Endothelial cell of umbilical vein (primary cell): ENCODE measurements around the gene DDX10. TPM values are rescaled to one million over a fixed set of nuclear protein-coding genes. Genes with fewer than 3 reads are reported as not detected.

ENCODE experiments used
- BruUV-seq: library from RNA; stranded (reverse); fragments of 400-500 nt; replicated peaks from 2 replicates; lab custom pipeline; 2021; lab: Mats Ljungman, UMichigan
- CTCF ChIA-PET: fragments of 300-600, 350-600 bp; sonication (Branson Sonifier 250); formaldehyde crosslinking; loops from one replicate; lab custom pipeline; 2021; ENCODE audit warnings: antibody characterized with exemption, inconsistent platforms; lab: Charles Lee
- POLR2A ChIA-PET: fragments of 300-600, 350-600 bp; sonication (Branson Sonifier 250); formaldehyde crosslinking; loops from one replicate; lab custom pipeline; 2021; ENCODE audit warnings: antibody characterized with exemption, inconsistent platforms; lab: Charles Lee
- DNase-seq: peaks from one replicate; pipeline ENCODE4 v3.0.0-alpha.2; 2011; ENCODE audit warnings: low read depth, low spot score
- FAIRE-seq: peaks from 2 replicates; lab custom pipeline; 2011; peaks lifted over from hg19 to GRCh38; lab: Jason Lieb, UNC
- H2AFZ ChIP-seq: 2 replicates; pipeline ENCODE4 v1.6.0; 2012; ENCODE audit warnings: low read depth, low read length, control low read depth, inconsistent platforms
- H3K27ac ChIP-seq: 2 replicates; pipeline ENCODE4 v1.5.1; 2011; ENCODE audit warnings: low read depth, mild to moderate bottlenecking, control low read depth, low read length, moderate library complexity; ENCODE audit not compliant: insufficient read depth
- H3K27me3 ChIP-seq, 2 experiments: 2 replicates each; pipeline versions ENCODE4 v1.6.0 to v1.6.1; 2011; ENCODE audit warnings: low read length in 2 of 2, mixed read lengths in 1 of 2; ENCODE audit not compliant: control insufficient read depth in 2 of 2, insufficient read depth in 2 of 2
- H3K36me3 ChIP-seq, 2 experiments: 2 replicates in 1 of 2; 3 replicates in 1 of 2; pipeline ENCODE4 v1.5.1; 2011; ENCODE audit warnings: low read length in 2 of 2, mild to moderate bottlenecking in 1 of 2, moderate library complexity in 1 of 2; ENCODE audit not compliant: control insufficient read depth in 2 of 2, insufficient read depth in 2 of 2; ENCODE audit errors: extremely low read depth in 1 of 2
- H3K4me1 ChIP-seq: 3 replicates; pipeline ENCODE4 v1.5.1; 2011; ENCODE audit warnings: mild to moderate bottlenecking, low read length; ENCODE audit not compliant: control insufficient read depth, insufficient read depth; ENCODE audit errors: extremely low read depth
- H3K4me2 ChIP-seq: 2 replicates; pipeline ENCODE4 v1.6.1; 2011; ENCODE audit warnings: low read length, control low read depth, mixed read lengths; ENCODE audit not compliant: insufficient read depth
- H3K4me3 ChIP-seq, 3 experiments: fragments of 200-600 bp in 1 of 3; sonication (generic), shearing (Covaris generic) in 1 of 3; replicated peaks in 1 of 3; 2 replicates each; pipeline ENCODE4 v1.5.1; 2011 to 2016; ENCODE audit warnings: control low read depth in 3 of 3, low read length in 3 of 3, mild to moderate bottlenecking in 2 of 3, inconsistent platforms in 1 of 3, low read depth in 1 of 3, moderate library complexity in 1 of 3; ENCODE audit not compliant: insufficient read depth in 1 of 3
- H3K79me2 ChIP-seq: 2 replicates; pipeline ENCODE4 v1.6.0; 2012; ENCODE audit warnings: low read length, inconsistent platforms; ENCODE audit not compliant: control insufficient read depth, insufficient read depth
- H3K9ac ChIP-seq: replicated peaks from 2 replicates; pipeline ENCODE3; 2011; ENCODE audit warnings: low read length, control low read depth; ENCODE audit not compliant: insufficient read depth; ENCODE audit errors: extremely low read depth
- H3K9me1 ChIP-seq: replicated peaks from 3 replicates; pipeline ENCODE4 v1.6.0; 2011; ENCODE audit warnings: mild to moderate bottlenecking, low read length; ENCODE audit not compliant: control insufficient read depth, insufficient read depth; ENCODE audit errors: extremely low read depth
- H3K9me3 ChIP-seq: replicated peaks from 2 replicates; pipeline ENCODE4 v1.5.1; 2012; ENCODE audit warnings: low read length, inconsistent platforms; ENCODE audit not compliant: control insufficient read depth, insufficient read depth
- H4K20me1 ChIP-seq: replicated peaks from 2 replicates; pipeline ENCODE3; 2011; ENCODE audit warnings: mild to moderate bottlenecking, low read length; ENCODE audit not compliant: control insufficient read depth, insufficient read depth; ENCODE audit errors: extremely low read depth
- CTCF ChIP-seq, 2 donors: IDR thresholded peaks; 1 replicate in 1 of 2; 2 replicates in 1 of 2; pipeline ENCODE4 v1.5.1; 2011; ENCODE audit warnings: low read length in 2 of 2, mild to moderate bottlenecking in 2 of 2, moderate library complexity in 2 of 2, control low read depth in 1 of 2, inconsistent platforms in 1 of 2, low read depth in 1 of 2; ENCODE audit not compliant: insufficient read depth in 1 of 2; ENCODE audit errors: extremely low read depth in 1 of 2
- EZH2 ChIP-seq: IDR thresholded peaks from 2 replicates; pipeline ENCODE4 v1.6.1; 2012; ENCODE audit warnings: borderline replicate concordance, low read depth, mild to moderate bottlenecking, moderate library complexity, low read length, inconsistent platforms; ENCODE audit not compliant: severe bottlenecking
- FOS ChIP-seq: IDR thresholded peaks from 2 replicates; pipeline ENCODE4 v1.6.1; 2011; ENCODE audit warnings: mild to moderate bottlenecking, low read length, moderate library complexity, borderline replicate concordance; ENCODE audit not compliant: insufficient read depth
- GATA2 ChIP-seq: IDR thresholded peaks from 2 replicates; pipeline ENCODE4 v1.7.0; 2011; ENCODE audit warnings: low read depth, mild to moderate bottlenecking, moderate library complexity, mixed read lengths, low read length; ENCODE audit not compliant: insufficient read length, insufficient read depth
- JUN ChIP-seq: IDR thresholded peaks from 2 replicates; pipeline ENCODE4 v1.6.1; 2011; ENCODE audit warnings: borderline replicate concordance, low read depth; ENCODE audit not compliant: insufficient read length, insufficient read depth
- MAX ChIP-seq: IDR thresholded peaks from 2 replicates; pipeline ENCODE4 v1.6.1; 2011; ENCODE audit not compliant: insufficient read depth, insufficient read length
- MYC ChIP-seq: IDR thresholded peaks from one replicate; pipeline ENCODE4 v1.6.1; 2011; ENCODE audit warnings: mild to moderate bottlenecking, low read depth, low read length
- POLR2A ChIP-seq: IDR thresholded peaks from 2 replicates; pipeline ENCODE4 v1.6.1; 2012; ENCODE audit warnings: low read depth, mild to moderate bottlenecking, control low read depth, low read length
- POLR2AphosphoS5 ChIP-seq: IDR thresholded peaks from 2 replicates; pipeline ENCODE4 v1.6.1; 2012; ENCODE audit warnings: low read depth, mild to moderate bottlenecking, control low read depth, low read length, moderate library complexity; ENCODE audit not compliant: insufficient read depth
- dilution Hi-C: fragments of 300-500 bp; cut with MboI; formaldehyde crosslinking; loops from one replicate; pipeline ENCODE4 v1.15.0; 2019; ENCODE audit warnings: low sequenced_read_pairs; ENCODE audit not compliant: extremely low pct_ligation_motif_present
- intact Hi-C: fragments of 100-400 bp; cut with micrococcal nuclease; formaldehyde crosslinking; loops from one replicate; pipeline ENCODE4 v1.10.0; 2022
- polyA plus RNA-seq, 4 experiments: library from polyadenylated mRNA; depleted of rRNA in 3 of 4; stranded (reverse) in 3 of 4; unstranded in 1 of 4; fragments of >200 nt; gene quantifications; 2 replicates each; pipeline versions ENCODE4 v1.2.1 to v1.2.3, GENCODE V29; 2011 to 2012; ENCODE audit warnings: missing spikeins in 1 of 4
- total RNA-seq: library from RNA; stranded (reverse); gene quantifications from 2 replicates; pipeline ENCODE4 v1.2.3, GENCODE V29; 2021

The DDX10 gene
- total and polyA plus RNA-seq, 2 donors (not counting 3 experiments of a cell fraction or from before 2014, with no cell fraction given) = 29.8 to 35.2 TPM

GRCh38 chr11:108872781-108873291 is 208.0 kb downstream of the DDX10 start:
- Histone ChIP-seq H3K9me3 (no peaks in the 10 kb centered on the region), H4K20me1 (no peaks in the 10 kb centered on the region), H2AFZ (no peak overlapping the region), H3K36me3 (no peaks in the 10 kb centered on the region), H3K27me3 (no peaks in the 10 kb centered on the region), H3K9ac (peak overlapping the region; percentile 96), H3K79me2 (peaks cover 2% of the 10 kb centered on the region), H3K4me1 (peaks cover 63% of the 10 kb centered on the region), H3K27ac (peak overlapping the region; percentile 100), H3K4me2 (peak overlapping the region; percentile 26), H3K4me3 (no peak overlapping the region), H3K9me1 (no peaks in the 10 kb centered on the region)
- CTCF ChIA-PET = interaction anchor here (2.8 to 3.1 kb wide), 2 partner anchors 8 to 85 kb away, joined by 10 to 38 read pairs; no protein-coding TSS in a partner anchor
- no TSS peak for BruUV-seq
- FAIRE-seq (no peak), DNase-seq (peak; percentile 70)
- dilution Hi-C loops (no loop called here), intact Hi-C loops (loop anchor here (1.0 to 5.0 kb wide), 6 partner anchors 33 to 1064 kb away; no protein-coding TSS in a partner anchor)
- POLR2A ChIA-PET = no interaction called here
- TF ChIP-seq FOS (peak; percentile 29), MYC (no peak), POLR2AphosphoS5 (peak; percentile 19), GATA2 (no peak), MAX (no peak), CTCF (IDR thresholded peaks at IDR 0.05; ENCODE audit: extremely low read depth in 1 of 2, insufficient read depth in 1 of 2, low read depth in 1 of 2, low read length in 2 of 2) (no peak), JUN (peak; percentile 9), EZH2 (no peak), POLR2A (no peak)
